ENCODE results near the gene CNTN4.

The CNTN4 gene

DNA sequence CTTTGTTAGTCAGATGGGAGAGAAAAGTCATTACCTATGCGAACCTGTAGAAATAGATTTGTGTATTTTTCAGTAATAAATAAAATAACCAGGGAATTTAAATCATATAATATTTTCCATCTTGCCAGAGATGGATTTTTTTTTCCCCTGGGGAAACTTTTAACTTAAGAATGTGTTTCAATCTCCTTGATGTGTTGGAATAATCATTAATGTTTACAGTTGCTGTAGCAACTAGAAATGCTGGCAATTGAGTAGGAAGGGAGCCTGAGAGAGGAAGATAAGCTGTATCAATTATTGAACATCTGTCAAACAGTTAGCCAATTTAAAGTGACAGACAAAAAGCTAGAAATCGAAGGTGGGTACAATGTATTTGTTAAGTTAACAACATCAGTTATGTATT lies 752.0 kb downstream of the CNTN4 start:
- no peak overlapping the region for H2AK5ac ChIP-seq (ENCODE audit: low read depth, low read length)
- H2BK12ac ChIP-seq (ENCODE audit: low read length) = no peak overlapping the region
- no peak overlapping the region for H3K14ac ChIP-seq (ENCODE audit: low read length)
- peaks cover 0 to 4% (median 0%) of the 10 kb centered on the region in 3 experiments for H3K27me3 ChIP-seq (ENCODE audit: control insufficient read depth in 3 of 3, insufficient read depth in 3 of 3, low read depth in 1 of 3, low read length in 3 of 3)
- no peaks in the 10 kb centered on the region for H3K4me1 ChIP-seq (ENCODE audit: control insufficient read depth in 2 of 2, insufficient read depth in 1 of 2, low read depth in 1 of 2, low read length in 2 of 2)
- no peak for DNase-seq (ENCODE audit: low spot score)
- no peak overlapping the region for H2BK5ac ChIP-seq (ENCODE audit: low read length)
- H3K4me3 ChIP-seq (ENCODE audit: low read length in 2 of 2) = no peak overlapping the region
- H3K79me1 ChIP-seq (ENCODE audit: low read depth, low read length) = no peaks in the 10 kb centered on the region
- H4K91ac ChIP-seq (ENCODE audit: low read depth, low read length, poor library complexity) = no peak overlapping the region
- no peak overlapping the region for H3K27ac ChIP-seq (replicated peaks; ENCODE audit: low read length)
- H2AFZ ChIP-seq (ENCODE audit: low read length) = no peak overlapping the region
- no peaks in the 10 kb centered on the region for H3K36me3 ChIP-seq (replicated peaks in 1 of 2; ENCODE audit: control insufficient read depth in 2 of 2, insufficient read depth in 2 of 2, low read length in 2 of 2)
- H3K23ac ChIP-seq (ENCODE audit: low read depth, low read length, poor library complexity) = no peak overlapping the region
- no peak overlapping the region for H3K4ac ChIP-seq (ENCODE audit: low read length)
- no peaks in the 10 kb centered on the region for H3K9me3 ChIP-seq (replicated peaks in 1 of 2; ENCODE audit: control insufficient read depth in 2 of 2, insufficient read depth in 1 of 2, low read depth in 1 of 2, low read length in 2 of 2)
- no peak overlapping the region for H3K18ac ChIP-seq (ENCODE audit: low read length)
- WGBS, 2 donors (ENCODE audit: extremely low coverage in 2 of 2, insufficient read length in 2 of 2, insufficient replicate concordance in 1 of 2) = no CpG with 5 or more reads among the region's 2 CpGs
- no peak overlapping the region for H2BK15ac ChIP-seq (ENCODE audit: low read length)
- H4K8ac ChIP-seq (ENCODE audit: low read depth, low read length) = no peak overlapping the region
- H2BK120ac ChIP-seq (ENCODE audit: low read depth, low read length) = no peak overlapping the region
- no peak overlapping the region for H3K9ac ChIP-seq (ENCODE audit: low read depth, low read length, poor library complexity)
- no peak overlapping the region for H3K4me2 ChIP-seq (ENCODE audit: insufficient read depth, low read length, poor library complexity, severe bottlenecking)

DNA sequence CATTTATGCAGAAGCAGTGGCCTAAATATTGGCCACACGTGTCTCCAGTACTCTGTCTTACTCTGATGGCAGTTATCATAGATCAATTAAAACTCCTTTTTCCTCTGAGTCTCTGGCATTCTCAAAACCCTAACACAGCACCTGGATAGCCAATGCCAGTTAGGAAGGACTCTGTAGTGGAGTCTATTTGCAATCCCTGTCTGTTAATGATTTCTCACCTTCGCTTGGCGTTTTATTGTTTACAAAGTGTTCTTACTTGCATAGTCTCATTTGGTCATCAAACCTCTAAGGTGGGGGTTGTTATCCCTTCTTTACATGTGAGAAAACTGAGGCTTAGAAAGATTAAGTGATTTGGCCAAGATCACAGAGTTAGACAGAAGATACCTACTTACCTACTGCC lies 752.7 kb downstream of the CNTN4 start:
- Histone ChIP-seq H3K4ac (ENCODE audit: low read length) (no peak overlapping the region), H2BK15ac (ENCODE audit: low read length) (no peak overlapping the region), H3K14ac (ENCODE audit: low read length) (no peak overlapping the region), H2AFZ (ENCODE audit: low read length) (no peak overlapping the region), H3K9ac (ENCODE audit: low read depth, low read length, poor library complexity) (no peak overlapping the region), H3K79me1 (ENCODE audit: low read depth, low read length) (no peaks in the 10 kb centered on the region), H3K9me3 (replicated peaks in 1 of 2; ENCODE audit: control insufficient read depth in 2 of 2, insufficient read depth in 1 of 2, low read depth in 1 of 2, low read length in 2 of 2) (no peaks in the 10 kb centered on the region), H3K4me1 (ENCODE audit: control insufficient read depth in 2 of 2, insufficient read depth in 1 of 2, low read depth in 1 of 2, low read length in 2 of 2) (no peaks in the 10 kb centered on the region), H3K23ac (ENCODE audit: low read depth, low read length, poor library complexity) (no peak overlapping the region), H2BK12ac (ENCODE audit: low read length) (no peak overlapping the region), H3K27ac (replicated peaks; ENCODE audit: low read length) (no peak overlapping the region), H2AK5ac (ENCODE audit: low read depth, low read length) (no peak overlapping the region), H4K8ac (ENCODE audit: low read depth, low read length) (no peak overlapping the region), H2BK120ac (ENCODE audit: low read depth, low read length) (no peak overlapping the region), H3K4me3 (ENCODE audit: low read length in 2 of 2) (no peak overlapping the region), H2BK5ac (ENCODE audit: low read length) (no peak overlapping the region), H3K18ac (ENCODE audit: low read length) (no peak overlapping the region), H3K36me3 (replicated peaks in 1 of 2; ENCODE audit: control insufficient read depth in 2 of 2, insufficient read depth in 2 of 2, low read length in 2 of 2) (no peaks in the 10 kb centered on the region), H4K91ac (ENCODE audit: low read depth, low read length, poor library complexity) (no peak overlapping the region), H3K4me2 (ENCODE audit: insufficient read depth, low read length, poor library complexity, severe bottlenecking) (no peak overlapping the region), H3K27me3 (ENCODE audit: control insufficient read depth in 3 of 3, insufficient read depth in 3 of 3, low read depth in 1 of 3, low read length in 3 of 3) (peaks cover 0 to 4% (median 0%) of the 10 kb centered on the region in 3 experiments)
- no peak for DNase-seq (ENCODE audit: low spot score)
- no CpG with 5 or more reads among the region's 3 CpGs for WGBS, 2 donors (ENCODE audit: extremely low coverage in 2 of 2, insufficient read length in 2 of 2, insufficient replicate concordance in 1 of 2)

DNA sequence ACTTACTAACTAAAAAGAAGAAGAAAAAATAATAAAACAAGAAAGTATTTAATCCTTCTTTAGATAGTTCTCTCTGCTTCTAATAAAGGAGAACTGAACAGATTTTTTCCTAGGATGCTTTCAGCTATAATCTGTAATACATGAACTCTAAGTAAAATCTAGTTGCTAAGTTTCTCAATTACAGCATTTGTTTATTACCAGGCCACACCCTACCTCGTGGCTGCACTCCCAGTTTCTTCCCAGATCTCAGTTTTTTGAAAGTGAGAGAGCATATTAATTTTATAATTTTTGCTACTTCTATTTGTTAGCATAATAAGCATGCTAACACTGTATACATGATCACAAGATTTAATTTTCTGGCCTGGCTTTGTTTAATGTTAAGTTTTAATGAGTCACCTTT lies 753.2 kb downstream of the CNTN4 start:
- no peak for DNase-seq (ENCODE audit: low spot score)
- no peak overlapping the region for H3K4me3 ChIP-seq (ENCODE audit: low read length in 2 of 2)
- no peak overlapping the region for H2BK120ac ChIP-seq (ENCODE audit: low read depth, low read length)
- no peaks in the 10 kb centered on the region for H3K9me3 ChIP-seq (replicated peaks in 1 of 2; ENCODE audit: control insufficient read depth in 2 of 2, insufficient read depth in 1 of 2, low read depth in 1 of 2, low read length in 2 of 2)
- H4K91ac ChIP-seq (ENCODE audit: low read depth, low read length, poor library complexity) = no peak overlapping the region
- H2BK15ac ChIP-seq (ENCODE audit: low read length) = no peak overlapping the region
- WGBS, 2 donors (ENCODE audit: extremely low coverage in 2 of 2, insufficient read length in 2 of 2, insufficient replicate concordance in 1 of 2) = no CpG with 5 or more reads among the region's 1 CpG
- H3K36me3 ChIP-seq (replicated peaks in 1 of 2; ENCODE audit: control insufficient read depth in 2 of 2, insufficient read depth in 2 of 2, low read length in 2 of 2) = no peaks in the 10 kb centered on the region
- H2BK5ac ChIP-seq (ENCODE audit: low read length) = no peak overlapping the region
- H2AK5ac ChIP-seq (ENCODE audit: low read depth, low read length) = no peak overlapping the region
- no peak overlapping the region for H3K18ac ChIP-seq (ENCODE audit: low read length)
- no peak overlapping the region for H3K14ac ChIP-seq (ENCODE audit: low read length)
- no peak overlapping the region for H3K9ac ChIP-seq (ENCODE audit: low read depth, low read length, poor library complexity)
- no peak overlapping the region for H3K4ac ChIP-seq (ENCODE audit: low read length)
- H3K79me1 ChIP-seq (ENCODE audit: low read depth, low read length) = no peaks in the 10 kb centered on the region
- peaks cover 0 to 4% (median 0%) of the 10 kb centered on the region in 3 experiments for H3K27me3 ChIP-seq (ENCODE audit: control insufficient read depth in 3 of 3, insufficient read depth in 3 of 3, low read depth in 1 of 3, low read length in 3 of 3)
- no peak overlapping the region for H3K23ac ChIP-seq (ENCODE audit: low read depth, low read length, poor library complexity)
- H3K4me1 ChIP-seq (ENCODE audit: control insufficient read depth in 2 of 2, insufficient read depth in 1 of 2, low read depth in 1 of 2, low read length in 2 of 2) = no peaks in the 10 kb centered on the region
- H3K4me2 ChIP-seq (ENCODE audit: insufficient read depth, low read length, poor library complexity, severe bottlenecking) = no peak overlapping the region
- no peak overlapping the region for H4K8ac ChIP-seq (ENCODE audit: low read depth, low read length)
- no peak overlapping the region for H2BK12ac ChIP-seq (ENCODE audit: low read length)
- H2AFZ ChIP-seq (ENCODE audit: low read length) = no peak overlapping the region
- no peak overlapping the region for H3K27ac ChIP-seq (replicated peaks; ENCODE audit: low read length)

DNA sequence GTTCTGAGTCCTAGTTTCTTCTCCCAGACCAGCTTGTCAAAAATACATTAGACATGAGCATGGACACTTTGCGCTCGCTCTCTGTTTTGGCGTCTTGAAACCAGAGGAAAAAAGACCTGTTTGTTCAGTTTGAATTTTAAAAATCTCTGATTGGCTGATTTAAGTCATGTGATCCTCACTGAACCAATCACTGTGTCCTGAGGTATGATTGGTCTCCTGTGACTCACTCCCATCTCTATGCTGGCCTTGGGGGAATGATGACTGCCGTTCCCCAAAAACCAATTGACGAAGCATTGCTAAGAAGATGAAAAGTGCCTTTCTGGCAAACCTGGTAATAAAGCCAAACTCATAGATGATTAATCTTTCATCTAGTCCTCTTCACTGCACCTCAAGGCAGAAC lies 755.0 kb downstream of the CNTN4 start:
- H3K14ac ChIP-seq (ENCODE audit: low read length) = no peak overlapping the region
- H3K23ac ChIP-seq (ENCODE audit: low read depth, low read length, poor library complexity) = no peak overlapping the region
- WGBS, 2 donors (ENCODE audit: extremely low coverage in 2 of 2, insufficient read length in 2 of 2, insufficient replicate concordance in 1 of 2) = no CpG with 5 or more reads among the region's 5 CpGs
- H4K8ac ChIP-seq (ENCODE audit: low read depth, low read length) = no peak overlapping the region
- no peak overlapping the region for H2BK120ac ChIP-seq (ENCODE audit: low read depth, low read length)
- H3K27ac ChIP-seq (replicated peaks; ENCODE audit: low read length) = no peak overlapping the region
- no peak overlapping the region for H2BK5ac ChIP-seq (ENCODE audit: low read length)
- no peak for DNase-seq (ENCODE audit: low spot score)
- H4K91ac ChIP-seq (ENCODE audit: low read depth, low read length, poor library complexity) = no peak overlapping the region
- no peak overlapping the region for H2AFZ ChIP-seq (ENCODE audit: low read length)
- no peak overlapping the region for H2BK15ac ChIP-seq (ENCODE audit: low read length)
- H3K4me2 ChIP-seq (ENCODE audit: insufficient read depth, low read length, poor library complexity, severe bottlenecking) = no peak overlapping the region
- H3K4ac ChIP-seq (ENCODE audit: low read length) = no peak overlapping the region
- no peaks in the 10 kb centered on the region for H3K79me1 ChIP-seq (ENCODE audit: low read depth, low read length)
- no peaks in the 10 kb centered on the region for H3K36me3 ChIP-seq (replicated peaks in 1 of 2; ENCODE audit: control insufficient read depth in 2 of 2, insufficient read depth in 2 of 2, low read length in 2 of 2)
- H3K4me3 ChIP-seq (ENCODE audit: low read length in 2 of 2) = no peak overlapping the region
- H2AK5ac ChIP-seq (ENCODE audit: low read depth, low read length) = no peak overlapping the region
- no peaks in the 10 kb centered on the region for H3K9me3 ChIP-seq (replicated peaks in 1 of 2; ENCODE audit: control insufficient read depth in 2 of 2, insufficient read depth in 1 of 2, low read depth in 1 of 2, low read length in 2 of 2)
- no peak overlapping the region for H2BK12ac ChIP-seq (ENCODE audit: low read length)
- no peak overlapping the region for H3K9ac ChIP-seq (ENCODE audit: low read depth, low read length, poor library complexity)
- H3K27me3 ChIP-seq (ENCODE audit: control insufficient read depth in 3 of 3, insufficient read depth in 3 of 3, low read depth in 1 of 3, low read length in 3 of 3) = peaks cover 0 to 1% (median 0%) of the 10 kb centered on the region in 3 experiments
- no peaks in the 10 kb centered on the region for H3K4me1 ChIP-seq (ENCODE audit: control insufficient read depth in 2 of 2, insufficient read depth in 1 of 2, low read depth in 1 of 2, low read length in 2 of 2)
- H3K18ac ChIP-seq (ENCODE audit: low read length) = no peak overlapping the region

Data from neuronal stem cell (in vitro differentiated cells).